ENCODE results near the gene HERC2. TPM values are rescaled to one million over a fixed set of nuclear protein-coding genes. Genes with fewer than 3 reads are reported as not detected.

Gene HERC2
- total and polyA plus RNA-seq, 9 of the 15 experiments (the other 6 are each of a cell fraction or from before 2014, with no cell fraction given) = 10.6 to 84.0 (median 42.6) TPM

DNA sequence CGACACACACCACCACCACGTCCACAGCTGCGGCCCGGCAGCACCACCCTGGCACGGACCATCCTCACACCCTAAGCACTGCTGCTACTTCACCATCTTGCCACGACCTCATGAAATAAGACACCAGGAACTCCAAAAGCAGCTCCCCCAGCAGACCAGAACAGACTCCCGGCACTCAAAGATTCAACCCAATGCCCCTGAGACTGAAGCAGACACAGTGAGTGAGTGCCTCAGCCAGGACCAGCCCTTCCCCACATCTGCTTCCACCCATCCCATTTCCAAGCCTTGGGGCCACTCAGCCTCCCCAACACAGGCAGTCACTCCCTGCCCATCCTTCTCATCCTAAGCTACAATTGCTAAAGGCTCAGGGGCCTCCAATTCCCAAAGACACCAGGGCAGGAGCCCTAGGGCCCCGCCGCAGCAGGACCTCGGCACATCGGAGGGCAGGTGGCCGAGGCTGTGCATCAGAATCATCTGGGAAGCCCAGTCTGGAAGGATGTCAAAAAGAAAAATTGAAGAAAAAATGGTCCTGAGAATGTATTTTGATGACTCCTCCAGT, 204.5 kb downstream of the HERC2 start:
- peaks cover 89% of the 10 kb centered on the region for H3K36me3 ChIP-seq (ENCODE audit: control insufficient read depth, insufficient read depth, low read length)
- H3K79me2 ChIP-seq (ENCODE audit: control insufficient read depth, insufficient read depth, low read length) = no peaks in the 10 kb centered on the region
- no peak overlapping the region for H2AFZ ChIP-seq (ENCODE audit: low read depth, low read length)
- WGBS (ENCODE audit: insufficient coverage, low coverage, missing lambda C conversion rate) = 98% methylated on average over 11 of the region's 12 CpGs
- H3K27ac ChIP-seq (ENCODE audit: extremely low read depth, low read depth, low read length) = no peak overlapping the region
- H3K4me3 ChIP-seq = no peak overlapping the region
- H3K4me1 ChIP-seq (replicated peaks in 1 of 2; ENCODE audit: control insufficient read depth in 2 of 2, insufficient read depth in 2 of 2, low read length in 2 of 2) = peaks cover 0 to 11% of the 10 kb centered on the region in 2 experiments; a peak in 1 of 5 replicates
- in situ Hi-C loops (cut with MboI) = no loop called here
- no peak overlapping the region for H3K4me2 ChIP-seq (ENCODE audit: insufficient read depth, low read length)
- no peak for TF ChIP-seq FOXA3 (CRISPR knock-in tag; conservative IDR thresholded peaks at IDR 0.05 in 1 of 2, IDR thresholded peaks at IDR 0.05 in 1 of 2)
- TF ChIP-seq MXD1 (CRISPR knock-in tag; IDR thresholded peaks at IDR 0.05; ENCODE audit: borderline replicate concordance, poor library complexity, severe bottlenecking) = no peak
- TF ChIP-seq CBFB (CRISPR knock-in tag; IDR thresholded peaks at IDR 0.05) = no peak
- no peaks in the 10 kb centered on the region for H3K9me3 ChIP-seq (replicated peaks; ENCODE audit: control insufficient read depth, insufficient read depth, low read depth, low read length)
- no peak for FAIRE-seq
- H4K20me1 ChIP-seq (replicated peaks; ENCODE audit: control insufficient read depth, insufficient read depth, low read length) = no peaks in the 10 kb centered on the region
- H3K27me3 ChIP-seq (ENCODE audit: control insufficient read depth in 2 of 2, insufficient read depth in 2 of 2, low read length in 2 of 2) = no peaks in the 10 kb centered on the region
- CTCF ChIA-PET (ENCODE audit: low intra/inter-chr PET ratio) = no interaction called here
- intact Hi-C loops (cut with micrococcal nuclease) = no loop called here
- no peak for ATAC-seq
- H3K9ac ChIP-seq (ENCODE audit: insufficient read depth in 1 of 2, low read depth in 2 of 2, low read length in 2 of 2) = no peak overlapping the region
- no peaks in the 10 kb centered on the region for H3K9me1 ChIP-seq (ENCODE audit: control insufficient read depth, insufficient read depth, low read length)
- POLR2A ChIA-PET = interaction anchor here (0.7 kb wide), 1 partner anchor 9 kb away, joined by 3 read pairs; no protein-coding TSS in a partner anchor
- BruUV-seq (replicated peaks) = no TSS peak
- no peak for DNase-seq (ENCODE audit: extremely low read depth in 1 of 4, low spot score in 3 of 4)
